HCT116 (cell line): ENCODE measurements around the gene GPR45. TPM values are rescaled to one million over a fixed set of nuclear protein-coding genes. Genes with fewer than 3 reads are reported as not detected.
"Not testable (repeated sequence)": the region's sequence is repeated elsewhere in the genome, so short reads cannot be mapped to it uniquely, and the experiment has no call there.

Experiments used
- ATAC-seq: fragments of 200-7000 bp; cut with Tn5 transposase; 2 replicates; pipeline ENCODE4 v1.9.1; 2020; ENCODE audit warnings: mild to moderate bottlenecking, moderate library complexity
- BruUV-seq: library from RNA; stranded (reverse); fragments of 400-500 nt; replicated peaks from 2 replicates; lab custom pipeline; 2021; lab: Mats Ljungman, UMichigan
- CTCF ChIA-PET: fragments of 300-600 bp; sonication (Branson Sonifier 250); formaldehyde crosslinking; loops from one replicate; lab custom pipeline; 2021; ENCODE audit warnings: antibody characterized with exemption; lab: Charles Lee
- POLR2A ChIA-PET: fragments of 300-600, 350-600 bp; sonication (Branson Sonifier 250); formaldehyde crosslinking; loops from one replicate; lab custom pipeline; 2021; ENCODE audit warnings: antibody characterized with exemption; lab: Charles Lee
- RAD21 ChIA-PET, 2 experiments: fragments of 300-600 bp; sonication (Branson Sonifier 250); formaldehyde crosslinking; loops; one replicate each; lab custom pipeline; 2023; ENCODE audit warnings: low total read pairs in 2 of 2; ENCODE audit not compliant: uncharacterized antibody in 2 of 2, unreplicated experiment in 2 of 2, low non-redundant PET in 1 of 2; lab: Charles Lee
- DNase-seq: peaks from one replicate; pipeline ENCODE4 v3.0.0-alpha.2; 2010; ENCODE audit warnings: low read depth, low spot score
- H2AFZ ChIP-seq: fragments of 200-600 bp; shearing (Covaris generic), sonication (generic); 2 replicates; pipeline ENCODE4 v1.6.1; 2017; ENCODE audit warnings: low read depth, mixed run types, mixed read lengths, antibody characterized with exemption, low read length; ENCODE audit not compliant: poor library complexity, severe bottlenecking
- H3K27ac ChIP-seq: 2 replicates; pipeline ENCODE4 v1.5.1; 2012; ENCODE audit warnings: low read depth, low read length
- H3K27me3 ChIP-seq: fragments of 200-600 bp; sonication (generic); 2 replicates; pipeline ENCODE4 v1.6.1; 2016; ENCODE audit warnings: mixed run types, low read length, mixed read lengths; ENCODE audit not compliant: insufficient read depth
- H3K36me3 ChIP-seq, 2 experiments: fragments of 200-500 bp in 1 of 2; fragments of 200-600 bp in 1 of 2; sonication (Bioruptor generic) in 1 of 2; sonication (generic) in 1 of 2; 2 replicates each; pipeline versions ENCODE4 v1.5.1 to v1.6.1; 2014 to 2016; ENCODE audit warnings: low read length in 2 of 2, inconsistent platforms in 1 of 2, mixed read lengths in 1 of 2, mixed run types in 1 of 2; ENCODE audit not compliant: insufficient read depth in 2 of 2, control insufficient read depth in 1 of 2
- H3K4me1 ChIP-seq, 2 experiments: fragments of 200-600 bp in 1 of 2; sonication (generic) in 1 of 2; 2 replicates each; pipeline versions ENCODE4 v1.5.1 to v1.6.1; 2012 to 2017; ENCODE audit warnings: low read length in 2 of 2, inconsistent platforms in 1 of 2, mild to moderate bottlenecking in 1 of 2, mixed read lengths in 1 of 2, mixed run types in 1 of 2, moderate library complexity in 1 of 2; ENCODE audit not compliant: insufficient read depth in 2 of 2, control insufficient read depth in 1 of 2
- H3K4me2 ChIP-seq: fragments of 200-600 bp; sonication (generic); 2 replicates; pipeline ENCODE4 v1.6.1; 2017; ENCODE audit warnings: mixed run types, low read length, mixed read lengths
- H3K4me3 ChIP-seq, 2 experiments: fragments of 200-600 bp in 1 of 2; sonication (generic) in 1 of 2; replicated peaks in 1 of 2; 2 replicates each; pipeline ENCODE4 v1.5.1; 2011 to 2016; ENCODE audit warnings: low read length in 2 of 2, control low read depth in 1 of 2, low read depth in 1 of 2, mild to moderate bottlenecking in 1 of 2, mixed read lengths in 1 of 2, mixed run types in 1 of 2
- H3K79me2 ChIP-seq: fragments of 200-600 bp; sonication (generic); 2 replicates; pipeline ENCODE4 v1.6.1; 2017; ENCODE audit warnings: mild to moderate bottlenecking, mixed run types, low read length, moderate library complexity, mixed read lengths; ENCODE audit not compliant: insufficient read depth
- H3K9ac ChIP-seq: fragments of 200-600 bp; sonication (generic); 2 replicates; pipeline ENCODE4 v1.6.1; 2016; ENCODE audit warnings: low read length, mixed read lengths
- H3K9me2 ChIP-seq: fragments of 200-600 bp; sonication (generic), shearing (Covaris generic); 2 replicates; pipeline ENCODE4 v1.6.1; 2017; ENCODE audit warnings: mixed run types, mild to moderate bottlenecking, moderate library complexity; ENCODE audit not compliant: insufficient read depth
- H3K9me3 ChIP-seq, 2 experiments: fragments of 200-500 bp in 1 of 2; fragments of 200-600 bp in 1 of 2; sonication (Bioruptor generic) in 1 of 2; sonication (generic) in 1 of 2; 2 replicates each; pipeline ENCODE4 v1.6.1; 2014 to 2017; ENCODE audit warnings: low read length in 2 of 2, mixed read lengths in 2 of 2, inconsistent platforms in 1 of 2, low read depth in 1 of 2, mild to moderate bottlenecking in 1 of 2, mixed run types in 1 of 2, moderate library complexity in 1 of 2; ENCODE audit not compliant: control insufficient read depth in 1 of 2, insufficient read depth in 1 of 2
- H4K20me1 ChIP-seq: fragments of 200-600 bp; sonication (generic), shearing (Covaris generic); 2 replicates; pipeline ENCODE4 v1.6.1; 2017; ENCODE audit warnings: mixed run types, mild to moderate bottlenecking, moderate library complexity; ENCODE audit not compliant: insufficient read depth
- EGR1 ChIP-seq: IDR thresholded peaks from 2 replicates; pipeline ENCODE4 v1.6.1; 2012; ENCODE audit warnings: low read depth
- ELF1 ChIP-seq: IDR thresholded peaks from 2 replicates; pipeline ENCODE4 v1.6.1; 2012; ENCODE audit warnings: low read depth, borderline replicate concordance
- POLR2A ChIP-seq: IDR thresholded peaks from 2 replicates; pipeline ENCODE4 v1.7.0; 2011; ENCODE audit warnings: borderline replicate concordance; ENCODE audit not compliant: insufficient read depth, insufficient read length; ENCODE audit errors: extremely low read depth
- intact Hi-C: fragments of 100-400 bp; cut with micrococcal nuclease; formaldehyde crosslinking; loops from 2 replicates; pipeline ENCODE4 v1.10.0; 2022
- total RNA-seq: library from RNA; stranded (reverse); gene quantifications from one replicate; pipeline ENCODE4 v1.2.1, GENCODE V29; 2021; ENCODE audit not compliant: unreplicated experiment
- TF ChIP-seq, protein P1 (sequence below): IDR thresholded peaks from 2 replicates; pipeline ENCODE4 v1.6.1; 2012; ENCODE audit warnings: low read depth

GPR45 gene
- total RNA-seq, 1 experiment from 2014 or later, result 0.30 TPM

DNA sequence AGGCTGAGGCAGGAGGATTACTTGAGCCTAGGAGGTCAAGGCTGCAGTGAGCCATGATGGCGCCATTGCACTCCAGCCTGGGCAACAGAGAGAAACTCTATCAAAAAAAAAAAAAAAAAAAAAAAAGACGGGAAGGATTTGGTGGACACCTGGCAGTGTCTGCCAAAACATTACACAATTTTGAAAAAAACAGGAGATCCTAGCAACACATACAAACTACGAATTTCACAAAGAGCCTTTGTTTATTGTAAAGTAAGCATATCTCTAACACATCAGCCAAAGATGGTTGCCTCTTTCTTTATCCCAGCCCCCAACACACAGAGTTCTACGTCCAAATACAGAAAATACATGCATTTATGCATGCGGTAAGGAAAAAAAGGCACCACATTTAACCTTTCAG lies 7.6 kb downstream of the GPR45 start:
- H3K4me1 ChIP-seq, result no peaks in the 10 kb centered on the region
- ATAC-seq (no peak), DNase-seq (no peak)
- no peak overlapping the region for H3K4me3 ChIP-seq
- H3K9me3 ChIP-seq, result no peaks in the 10 kb centered on the region
- RAD21 ChIA-PET, result no interaction called here
- no peak overlapping the region for H2AFZ ChIP-seq
- CTCF ChIA-PET, result interaction anchor here (0.7 kb wide), 1 partner anchor 11 kb away, joined by 4 read pairs; no protein-coding TSS in a partner anchor
- no peaks in the 10 kb centered on the region for H3K36me3 ChIP-seq
- POLR2A ChIA-PET, result no interaction called here
- H3K4me2 ChIP-seq, result no peak overlapping the region
- no peak overlapping the region for H3K9ac ChIP-seq
- no peaks in the 10 kb centered on the region for H3K27me3 ChIP-seq
- no peaks in the 10 kb centered on the region for H3K9me2 ChIP-seq
- no peak overlapping the region for H3K27ac ChIP-seq
- no peak for TF ChIP-seq EGR1
- H3K79me2 ChIP-seq, result no peaks in the 10 kb centered on the region
- BruUV-seq, result no TSS peak
- intact Hi-C loops, result no loop called here
- H4K20me1 ChIP-seq, result no peaks in the 10 kb centered on the region

DNA sequence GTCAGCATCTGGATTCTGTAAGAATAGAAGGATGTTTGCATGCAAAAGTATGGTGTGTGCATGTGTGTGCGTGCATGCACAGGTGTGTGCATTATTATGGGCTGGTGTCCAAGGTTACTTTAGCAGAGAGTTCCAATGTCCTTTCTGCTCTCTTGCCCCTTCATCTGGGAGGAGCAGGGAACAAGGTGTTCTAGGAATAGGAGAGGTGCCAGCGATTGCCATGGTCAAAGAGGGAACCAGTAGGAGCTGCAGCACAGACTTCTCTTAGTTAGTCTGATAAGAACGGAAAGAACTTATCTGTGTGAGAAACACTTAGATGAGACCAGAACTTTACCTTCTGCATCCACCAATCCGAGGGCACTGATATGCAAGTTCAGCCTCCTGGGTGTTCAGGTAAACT lies 8.3 kb downstream of the GPR45 start:
- no peak for DNase-seq
- ATAC-seq, result no peak

DNA sequence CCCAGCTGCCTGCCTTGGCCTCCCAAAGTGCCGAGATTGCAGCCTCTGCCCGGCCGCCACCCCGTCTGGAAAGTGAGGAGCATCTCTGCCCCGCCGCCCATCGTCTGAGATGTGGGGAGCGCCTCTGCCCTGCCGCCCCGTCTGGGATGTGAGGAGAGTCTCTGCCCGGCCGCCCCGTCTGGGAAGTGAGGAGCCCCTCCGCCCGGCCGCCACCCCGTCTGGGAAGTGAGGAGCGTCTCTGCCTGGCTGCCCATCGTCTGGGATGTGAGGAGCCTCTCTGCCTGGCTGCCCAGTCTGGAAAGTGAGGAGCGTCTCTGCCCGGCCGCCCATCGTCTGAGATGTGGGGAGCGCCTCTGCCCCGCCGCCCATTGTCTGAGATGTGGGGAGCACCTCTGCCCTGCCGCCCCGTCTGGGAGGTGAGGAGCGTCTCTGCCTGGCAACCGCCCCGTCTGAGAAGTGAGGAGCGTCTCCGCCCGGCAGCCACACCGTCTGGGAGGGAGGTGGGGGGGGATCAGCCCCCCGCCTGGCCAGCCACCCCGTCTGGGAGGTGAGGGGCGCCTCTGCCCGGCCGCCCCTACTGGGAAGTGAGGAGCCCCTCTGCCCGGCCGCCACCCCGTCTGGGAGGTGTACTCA lies 9.6 kb downstream of the GPR45 start:
- POLR2A ChIA-PET, ATAC-seq, H3K27me3 ChIP-seq, H3K9me2 ChIP-seq, RAD21 ChIA-PET, H3K9me3 ChIP-seq, H3K4me3 ChIP-seq, H2AFZ ChIP-seq, H4K20me1 ChIP-seq, BruUV-seq, H3K9ac ChIP-seq, H3K4me1 ChIP-seq, CTCF ChIA-PET, H3K4me2 ChIP-seq, intact Hi-C loops, DNase-seq, H3K27ac ChIP-seq, H3K36me3 ChIP-seq, H3K79me2 ChIP-seq: not testable (repeated sequence)

More for the DNA sequence above, 8.3 kb downstream of the GPR45 start:
- no peak overlapping the region for H3K4me2 ChIP-seq
- TF ChIP-seq POLR2A (no peak), ELF1 (no peak)
- TF ChIP-seq, protein P1, sequence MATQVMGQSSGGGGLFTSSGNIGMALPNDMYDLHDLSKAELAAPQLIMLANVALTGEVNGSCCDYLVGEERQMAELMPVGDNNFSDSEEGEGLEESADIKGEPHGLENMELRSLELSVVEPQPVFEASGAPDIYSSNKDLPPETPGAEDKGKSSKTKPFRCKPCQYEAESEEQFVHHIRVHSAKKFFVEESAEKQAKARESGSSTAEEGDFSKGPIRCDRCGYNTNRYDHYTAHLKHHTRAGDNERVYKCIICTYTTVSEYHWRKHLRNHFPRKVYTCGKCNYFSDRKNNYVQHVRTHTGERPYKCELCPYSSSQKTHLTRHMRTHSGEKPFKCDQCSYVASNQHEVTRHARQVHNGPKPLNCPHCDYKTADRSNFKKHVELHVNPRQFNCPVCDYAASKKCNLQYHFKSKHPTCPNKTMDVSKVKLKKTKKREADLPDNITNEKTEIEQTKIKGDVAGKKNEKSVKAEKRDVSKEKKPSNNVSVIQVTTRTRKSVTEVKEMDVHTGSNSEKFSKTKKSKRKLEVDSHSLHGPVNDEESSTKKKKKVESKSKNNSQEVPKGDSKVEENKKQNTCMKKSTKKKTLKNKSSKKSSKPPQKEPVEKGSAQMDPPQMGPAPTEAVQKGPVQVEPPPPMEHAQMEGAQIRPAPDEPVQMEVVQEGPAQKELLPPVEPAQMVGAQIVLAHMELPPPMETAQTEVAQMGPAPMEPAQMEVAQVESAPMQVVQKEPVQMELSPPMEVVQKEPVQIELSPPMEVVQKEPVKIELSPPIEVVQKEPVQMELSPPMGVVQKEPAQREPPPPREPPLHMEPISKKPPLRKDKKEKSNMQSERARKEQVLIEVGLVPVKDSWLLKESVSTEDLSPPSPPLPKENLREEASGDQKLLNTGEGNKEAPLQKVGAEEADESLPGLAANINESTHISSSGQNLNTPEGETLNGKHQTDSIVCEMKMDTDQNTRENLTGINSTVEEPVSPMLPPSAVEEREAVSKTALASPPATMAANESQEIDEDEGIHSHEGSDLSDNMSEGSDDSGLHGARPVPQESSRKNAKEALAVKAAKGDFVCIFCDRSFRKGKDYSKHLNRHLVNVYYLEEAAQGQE, result no peak
- no peaks in the 10 kb centered on the region for H4K20me1 ChIP-seq
- no peaks in the 10 kb centered on the region for H3K4me1 ChIP-seq
- H3K36me3 ChIP-seq, result no peaks in the 10 kb centered on the region
- RAD21 ChIA-PET, result no interaction called here
- POLR2A ChIA-PET, result no interaction called here
- H3K9ac ChIP-seq, result no peak overlapping the region
- intact Hi-C loops, result no loop called here
- H3K27me3 ChIP-seq, result no peaks in the 10 kb centered on the region
- H3K9me2 ChIP-seq, result no peaks in the 10 kb centered on the region
- H3K27ac ChIP-seq, result no peak overlapping the region
- no peak overlapping the region for H2AFZ ChIP-seq
- BruUV-seq, result no TSS peak
- H3K4me3 ChIP-seq, result no peak overlapping the region
- no peaks in the 10 kb centered on the region for H3K79me2 ChIP-seq
- CTCF ChIA-PET, result no interaction called here
- no peaks in the 10 kb centered on the region for H3K9me3 ChIP-seq
